ENCODE data around the gene ARHGEF26. TPM values are rescaled to one million over a fixed set of nuclear protein-coding genes. Genes with fewer than 3 reads are reported as not detected.

The ARHGEF26 gene
- total RNA-seq, 1 experiment from 2014 or later = 13.7 TPM

DNA sequence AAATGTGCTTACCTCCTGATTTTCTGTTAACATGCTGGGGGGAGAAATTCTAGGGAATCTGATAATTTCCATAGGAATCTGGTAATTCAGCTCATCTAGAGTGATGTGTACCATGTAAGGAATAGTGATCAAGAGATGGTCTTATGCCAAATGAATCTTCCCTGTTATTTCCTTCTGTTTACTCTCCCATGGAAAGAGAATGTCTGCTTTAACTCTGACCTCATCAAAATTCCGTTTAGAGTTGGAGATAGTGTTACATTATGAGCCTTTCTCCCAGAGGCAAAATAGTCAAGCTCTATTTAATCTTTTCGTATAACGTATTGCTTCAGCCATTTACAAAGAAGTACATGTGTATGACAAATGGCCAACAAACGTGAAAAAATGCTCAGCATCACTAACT is 76.6 kb downstream of the ARHGEF26 start:
- peaks cover 5% of the 10 kb centered on the region; the same call in 1 of the 2 replicates for H3K4me1 ChIP-seq (ENCODE audit: insufficient read depth, low read length)
- no peak for DNase-seq
- no peaks in the 10 kb centered on the region for H3K79me1 ChIP-seq (ENCODE audit: insufficient read depth, low read depth, low read length, poor library complexity, severe bottlenecking)
- H3K23me2 ChIP-seq (ENCODE audit: insufficient read length, low read depth, low read length, poor library complexity, severe bottlenecking) = no peaks in the 10 kb centered on the region
- no peak overlapping the region for H4K5ac ChIP-seq (ENCODE audit: insufficient read length, low read depth, low read length)
- H3K27me3 ChIP-seq (ENCODE audit: insufficient read depth, low read length) = no peaks in the 10 kb centered on the region
- H2BK15ac ChIP-seq (ENCODE audit: low read depth, low read length) = no peak overlapping the region
- no peak overlapping the region for H3K27ac ChIP-seq (ENCODE audit: insufficient read length, low read depth, low read length)
- no peak overlapping the region for H3K56ac ChIP-seq (ENCODE audit: insufficient read length, low read depth, low read length)
- H3K9ac ChIP-seq (ENCODE audit: extremely low read depth, insufficient read length, low read length) = no peak overlapping the region
- no peak overlapping the region for H3K4me3 Mint-ChIP-seq
- no peak overlapping the region for H2AFZ ChIP-seq (ENCODE audit: low read length)
- H3K9me3 ChIP-seq (ENCODE audit: control insufficient read depth, low read depth, low read length) = no peaks in the 10 kb centered on the region
- peaks cover 25 to 30% (median 28%) of the 10 kb centered on the region in 3 experiments for H3K36me3 Mint-ChIP-seq (ENCODE audit: insufficient read depth in 1 of 3, low read depth in 3 of 3)
- no peak overlapping the region for H2BK5ac ChIP-seq (ENCODE audit: insufficient read length, low read length)
- H3K4me2 ChIP-seq (ENCODE audit: insufficient read depth, insufficient read length, low read length) = no peak overlapping the region
- H3K4me1 Mint-ChIP-seq = peaks cover 11 to 13% of the 10 kb centered on the region in 2 experiments
- no peak overlapping the region; a peak in 1 of 7 replicates for H3K27ac Mint-ChIP-seq
- H3T11ph ChIP-seq (ENCODE audit: low read length) = no peak overlapping the region
- no peak overlapping the region for H4K8ac ChIP-seq (replicated peaks; ENCODE audit: insufficient read length, low read depth, low read length)
- no peaks in the 10 kb centered on the region for H4K20me1 ChIP-seq (ENCODE audit: control insufficient read depth, insufficient read depth, insufficient read length)
- WGBS (ENCODE audit: extremely low coverage, insufficient read length, low lambda C conversion rate) = no CpG with 5 or more reads among the region's 4 CpGs
- no peak overlapping the region for H2BK12ac ChIP-seq (ENCODE audit: insufficient read length, low read depth, low read length)
- H3K14ac ChIP-seq (ENCODE audit: insufficient read depth, low read length) = no peak overlapping the region
- H3K23ac ChIP-seq (ENCODE audit: insufficient read length, low read depth, low read length) = no peak overlapping the region
- H3K9me3 Mint-ChIP-seq = peaks cover 2 to 3% of the 10 kb centered on the region in 2 experiments; a peak in 3 of 5 replicates
- no peak overlapping the region for H3K18ac ChIP-seq (ENCODE audit: insufficient read length, low read depth, low read length)
- H2BK120ac ChIP-seq (ENCODE audit: low read depth, low read length, poor library complexity, severe bottlenecking) = no peak overlapping the region
- no peaks in the 10 kb centered on the region for H3K79me2 ChIP-seq (ENCODE audit: insufficient read depth, low read length)
- no peaks in the 10 kb centered on the region for H3K27me3 Mint-ChIP-seq (ENCODE audit: low read depth)
- H4K91ac ChIP-seq (ENCODE audit: insufficient read length, low read depth, low read length) = no peak overlapping the region
- H3K4ac ChIP-seq (ENCODE audit: low read depth, low read length) = no peak overlapping the region
- TF ChIP-seq, protein P1, sequence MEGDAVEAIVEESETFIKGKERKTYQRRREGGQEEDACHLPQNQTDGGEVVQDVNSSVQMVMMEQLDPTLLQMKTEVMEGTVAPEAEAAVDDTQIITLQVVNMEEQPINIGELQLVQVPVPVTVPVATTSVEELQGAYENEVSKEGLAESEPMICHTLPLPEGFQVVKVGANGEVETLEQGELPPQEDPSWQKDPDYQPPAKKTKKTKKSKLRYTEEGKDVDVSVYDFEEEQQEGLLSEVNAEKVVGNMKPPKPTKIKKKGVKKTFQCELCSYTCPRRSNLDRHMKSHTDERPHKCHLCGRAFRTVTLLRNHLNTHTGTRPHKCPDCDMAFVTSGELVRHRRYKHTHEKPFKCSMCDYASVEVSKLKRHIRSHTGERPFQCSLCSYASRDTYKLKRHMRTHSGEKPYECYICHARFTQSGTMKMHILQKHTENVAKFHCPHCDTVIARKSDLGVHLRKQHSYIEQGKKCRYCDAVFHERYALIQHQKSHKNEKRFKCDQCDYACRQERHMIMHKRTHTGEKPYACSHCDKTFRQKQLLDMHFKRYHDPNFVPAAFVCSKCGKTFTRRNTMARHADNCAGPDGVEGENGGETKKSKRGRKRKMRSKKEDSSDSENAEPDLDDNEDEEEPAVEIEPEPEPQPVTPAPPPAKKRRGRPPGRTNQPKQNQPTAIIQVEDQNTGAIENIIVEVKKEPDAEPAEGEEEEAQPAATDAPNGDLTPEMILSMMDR (conservative IDR thresholded peaks at IDR 0.05) = no peak
- no peak overlapping the region for H2AK5ac ChIP-seq (ENCODE audit: insufficient read length, low read length)
- no peak overlapping the region for H2BK20ac ChIP-seq (ENCODE audit: low read depth, low read length, poor library complexity, severe bottlenecking)

Measured in H9 (cell line).